GM19452 (cell line): ENCODE measurements around the gene SLF1.
A peak's percentile ranks its signal among the peaks of the same experiment; 100 is the strongest.
"Not testable (repeated sequence)": the region's sequence is repeated elsewhere in the genome, so short reads cannot be mapped to it uniquely, and the experiment has no call there.

Experiments
- ATAC-seq: cut with Tn5 transposase; IDR thresholded peaks from one replicate; pipeline ENCODE4 v1.9.1; 2021; ENCODE audit not compliant: unreplicated experiment

Gene SLF1

DNA sequence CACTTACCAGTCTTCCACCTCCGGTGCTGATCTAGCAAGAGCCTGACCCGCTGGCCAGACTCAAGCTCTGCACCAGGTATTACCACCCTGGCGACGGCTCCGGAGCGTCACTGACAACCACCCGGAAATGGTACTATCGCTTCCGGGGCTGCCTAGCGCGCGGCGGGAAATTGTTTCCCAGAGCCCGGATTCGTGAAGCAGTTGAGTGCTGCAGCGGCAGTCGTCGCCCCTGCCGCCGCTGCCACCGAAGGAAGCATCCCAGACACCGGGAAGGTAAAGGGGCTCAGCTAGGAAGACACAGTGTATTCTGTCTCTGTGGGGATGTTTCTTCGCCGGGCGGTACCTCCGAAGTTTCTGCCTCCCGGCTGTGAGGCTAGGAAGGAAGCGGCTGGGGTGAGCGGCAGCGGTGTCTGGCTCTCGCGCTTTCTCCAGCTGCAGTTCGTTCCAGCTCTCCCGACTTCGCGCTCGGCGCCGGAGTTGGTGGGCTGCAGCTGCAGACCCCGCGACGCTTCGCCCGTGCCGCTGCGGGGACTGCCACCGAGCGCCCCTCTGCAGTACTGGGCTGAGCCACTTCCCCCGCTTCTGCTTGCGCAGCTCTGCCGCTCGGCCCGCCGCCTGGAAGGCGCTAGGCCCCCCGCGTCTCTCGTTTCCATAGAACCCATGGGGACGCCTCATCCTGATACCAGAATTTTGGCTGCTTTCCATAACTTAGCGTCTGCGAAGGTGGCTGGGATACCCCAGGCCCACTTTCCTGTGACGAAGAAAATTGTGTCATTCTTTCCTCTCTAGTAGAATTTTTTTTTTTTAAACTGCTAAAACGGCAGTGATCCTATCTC is at the start of gene SLF1, which contains the start of gene KIAA0825:
SLF1 (plus strand) TSS at position 177 of the 836 bp plus-strand sequence. CDS start 10,142 bp downstream, outside the sequence.
KIAA0825 (minus strand) TSS at position 112 of the 836 bp plus-strand sequence. CDS start 81,478 bp downstream, outside the sequence.
- ATAC-seq, result peak; percentile 95

DNA sequence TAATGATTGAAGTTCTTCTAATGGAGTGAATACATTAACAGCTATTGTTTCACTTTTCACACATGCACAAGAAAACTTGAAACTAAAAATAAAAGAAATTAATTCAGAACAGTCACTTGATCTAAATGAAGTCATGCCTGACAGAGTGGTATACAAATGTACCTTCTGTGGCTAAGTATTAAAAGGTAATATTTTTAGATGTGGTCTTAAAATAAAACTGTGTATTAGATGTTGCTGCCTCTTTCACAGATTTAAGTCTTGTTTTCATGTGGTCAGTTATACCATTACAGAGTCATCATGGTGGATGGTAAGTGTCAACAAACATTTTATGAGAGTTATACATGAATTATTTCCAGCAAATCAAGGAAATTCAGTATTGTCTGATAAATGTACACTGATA is 47.1 kb upstream of the SLF1 start:
- no peak for ATAC-seq

- not testable (repeated sequence) for ATAC-seq
These were observed 45.1 kb upstream of the SLF1 start for GRCh38 chr5:94573349-94573748.

DNA sequence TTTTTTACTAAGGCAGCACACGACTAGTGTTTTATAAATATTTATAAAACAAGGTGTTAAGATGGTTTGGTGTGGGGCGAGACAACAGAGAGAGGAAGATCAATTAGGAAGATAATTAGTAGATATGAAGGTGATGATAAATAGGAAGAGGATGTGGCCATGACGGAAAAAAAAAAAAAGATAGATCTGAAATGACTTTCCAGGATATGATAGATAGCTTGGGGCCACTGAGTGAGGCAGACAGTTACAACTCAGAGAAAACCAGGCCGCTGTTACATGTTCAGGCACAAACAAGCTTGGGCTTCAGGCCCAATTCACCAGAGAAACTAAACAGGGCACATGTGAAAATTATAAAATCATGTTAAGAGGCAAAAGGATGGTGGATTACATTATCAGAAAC is 43.3 kb upstream of the SLF1 start:
- ATAC-seq, result no peak

DNA sequence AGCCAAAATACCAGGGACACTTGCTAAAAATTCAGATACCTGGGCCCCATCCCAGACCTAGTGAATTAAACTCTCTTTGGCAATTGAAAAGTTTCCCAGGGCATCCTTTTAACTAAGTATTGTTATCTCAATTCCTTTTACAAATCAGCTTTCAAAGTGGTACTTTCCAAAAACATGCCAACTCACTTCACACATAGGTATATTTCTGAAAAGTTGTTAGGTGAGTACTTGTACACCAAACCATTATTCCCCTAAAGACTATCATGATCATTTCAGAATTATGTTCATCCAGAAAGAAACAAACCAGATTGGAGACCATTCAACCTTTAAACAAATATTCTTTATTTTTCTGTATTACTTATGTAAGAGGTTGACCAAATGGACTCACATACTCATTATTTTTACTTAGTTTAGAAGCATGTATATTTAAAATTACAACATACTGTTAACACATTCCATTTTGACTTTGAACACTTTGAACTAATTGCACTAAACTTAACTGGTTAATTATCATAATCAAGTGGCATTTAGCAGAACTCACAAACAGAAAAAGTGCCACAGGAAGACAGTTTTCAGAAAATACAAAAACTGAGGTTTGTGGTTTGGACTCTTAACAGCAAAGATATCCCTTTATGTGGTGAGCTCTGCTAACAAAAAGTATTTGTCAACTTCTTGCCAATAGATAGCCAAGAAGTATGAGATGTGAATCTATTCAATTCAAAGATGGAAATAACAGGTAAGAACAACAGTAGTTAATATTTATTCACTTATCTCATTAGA is 40.8 kb upstream of the SLF1 start:
- ATAC-seq, result peak; percentile 80

- ATAC-seq, result no peak
These were observed 23.1 kb upstream of the SLF1 start for GRCh38 chr5:94595281-94595840.

GRCh38 chr5:94613583-94613982 is 4.9 kb upstream of the SLF1 start:
- ATAC-seq, result no peak

DNA sequence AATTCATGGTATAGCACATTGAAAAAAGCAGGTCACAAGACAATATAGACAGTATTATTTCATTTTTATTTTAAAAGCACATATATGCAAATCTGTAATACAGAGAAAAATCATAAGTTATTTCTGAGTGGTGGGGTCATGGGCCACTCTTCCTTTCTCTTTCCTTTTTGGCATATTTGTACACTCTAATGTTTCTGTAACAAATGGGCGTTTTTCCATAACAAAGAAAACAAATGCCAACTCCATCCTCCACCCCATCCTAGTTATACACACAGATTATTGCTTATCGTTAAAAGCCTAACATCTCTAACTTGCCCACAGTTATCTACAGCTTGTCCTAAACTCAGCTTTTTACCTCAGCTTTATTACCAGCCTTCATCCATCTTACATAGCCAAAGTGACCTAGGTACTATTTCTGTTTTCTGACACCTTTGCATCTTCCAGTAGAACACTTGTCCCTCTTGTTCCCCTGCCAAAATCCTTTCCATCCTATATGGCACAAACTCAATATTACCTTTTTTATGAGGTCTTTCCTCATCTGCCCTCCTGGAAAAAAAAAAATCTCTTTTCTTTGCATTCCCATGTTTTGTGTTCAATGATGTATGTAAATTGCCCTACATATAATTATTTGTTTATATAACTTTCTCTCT is 4.2 kb upstream of the SLF1 start:
- ATAC-seq, result no peak

- ATAC-seq, result no peak
These were observed 2.6 kb upstream of the SLF1 start for GRCh38 chr5:94615862-94616261.

- peak; percentile 30 for ATAC-seq
These were observed 408 bp upstream of the SLF1 start for GRCh38 chr5:94618029-94618492.

DNA sequence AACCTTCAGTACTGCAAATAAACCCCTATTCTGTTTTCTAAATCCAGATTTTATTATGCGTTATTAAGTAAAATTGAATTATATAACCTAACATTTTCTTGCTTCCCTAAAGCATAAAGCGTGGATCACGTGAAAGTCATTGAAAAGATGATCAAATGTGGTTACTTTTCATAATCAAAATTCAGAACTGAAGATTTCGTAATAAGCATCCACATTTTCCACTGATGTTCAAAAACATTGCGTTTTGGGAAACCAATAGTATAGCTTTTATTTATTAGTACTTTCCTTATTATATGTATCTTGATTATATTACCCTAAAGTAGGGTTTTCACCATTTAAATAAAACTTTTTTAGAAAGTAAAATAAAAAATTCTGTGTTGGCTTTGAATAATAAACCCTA is 1.8 kb downstream of the SLF1 start:
- no peak for ATAC-seq

GRCh38 chr5:94621763-94622162 is 3.3 kb downstream of the SLF1 start:
- ATAC-seq, result no peak

DNA sequence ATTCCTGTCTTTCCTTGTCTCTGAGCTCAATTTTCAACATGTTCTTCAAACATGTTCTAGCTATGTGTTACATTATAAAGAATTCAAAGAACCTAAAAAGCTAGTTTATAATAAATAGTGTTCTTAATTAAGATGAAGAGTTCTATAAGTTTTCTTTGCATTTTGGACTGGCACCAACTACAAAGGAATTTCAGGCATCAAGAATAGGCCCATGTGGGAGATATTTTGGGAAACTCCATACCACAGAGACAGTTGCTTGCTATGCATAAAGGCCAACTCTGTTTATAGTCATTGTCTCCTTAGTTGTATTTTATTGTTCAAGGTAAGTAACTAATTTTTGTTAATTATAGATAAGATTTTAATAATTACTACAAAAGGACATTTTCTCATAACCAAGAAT is 4.5 kb downstream of the SLF1 start:
- ATAC-seq, result no peak

- no peak for ATAC-seq
These were observed 5.4 kb downstream of the SLF1 start for GRCh38 chr5:94623877-94624276.

GRCh38 chr5:94627191-94627590 is 8.7 kb downstream of the SLF1 start:
- no peak for ATAC-seq

GRCh38 chr5:94632024-94632423 is 13.6 kb downstream of the SLF1 start:
- ATAC-seq, result peak; percentile 95

GRCh38 chr5:94640176-94640575 is 21.7 kb downstream of the SLF1 start:
- no peak for ATAC-seq

DNA sequence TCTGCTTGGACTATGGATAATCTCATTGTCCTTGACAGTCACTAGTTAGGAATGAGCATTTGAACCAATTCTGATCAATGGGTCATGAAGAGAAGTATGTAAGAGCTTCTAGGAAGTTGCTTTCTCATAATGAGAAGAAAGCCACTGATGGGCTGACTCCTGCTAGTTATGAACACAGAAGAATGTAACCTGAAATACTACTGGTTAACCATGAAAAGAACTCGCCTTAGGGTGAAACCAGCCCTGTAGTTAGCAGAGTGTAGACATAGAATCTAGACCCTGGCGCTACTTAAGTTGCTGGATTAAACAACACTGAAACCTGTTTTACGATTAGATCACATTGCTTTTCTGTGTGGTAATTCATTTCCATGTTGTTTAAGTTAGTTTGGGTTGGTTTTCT is 26.6 kb downstream of the SLF1 start:
- no peak for ATAC-seq

DNA sequence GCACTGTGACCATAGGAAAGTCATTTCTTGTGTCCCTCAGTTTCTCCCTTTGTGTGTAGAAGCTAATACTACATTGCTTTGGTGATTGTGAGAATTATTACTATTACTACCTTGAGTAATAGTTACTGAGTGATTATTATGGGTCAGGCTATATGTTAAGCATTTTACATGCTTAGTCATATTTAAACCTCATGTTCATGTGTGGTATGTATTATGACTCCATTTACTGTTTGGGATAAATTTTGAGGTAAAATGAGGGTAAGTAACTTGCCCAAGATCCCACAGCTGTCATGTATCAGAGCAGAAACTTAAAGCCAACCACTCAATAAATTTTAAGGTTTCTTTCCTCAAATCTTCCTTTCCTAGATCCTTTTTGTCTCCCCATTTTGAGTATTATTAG is 28.3 kb downstream of the SLF1 start:
- ATAC-seq, result no peak

GRCh38 chr5:94649874-94650273 is 31.4 kb downstream of the SLF1 start:
- no peak for ATAC-seq

- no peak for ATAC-seq
These were observed 39.8 kb downstream of the SLF1 start for GRCh38 chr5:94658272-94658671.
